Stimulated activated CD4-positive, alpha-beta T cell treated with anti-CD3 and anti-CD28 coated beads, TNF-alpha, amount 100 ng/mL, for 1 hour (primary cell): ENCODE measurements around the gene ZNF24.

Experiments
- DNase-seq, 3 donors: peaks; one replicate each; pipeline ENCODE4 v3.0.0-alpha.2; 2020; ENCODE audit warnings: low read depth in 3 of 3, low spot score in 1 of 3

ZNF24 gene

GRCh38 chr18:35296060-35296459 lies 48.2 kb downstream of the ZNF24 start:
- DNase-seq, result no peak

DNA sequence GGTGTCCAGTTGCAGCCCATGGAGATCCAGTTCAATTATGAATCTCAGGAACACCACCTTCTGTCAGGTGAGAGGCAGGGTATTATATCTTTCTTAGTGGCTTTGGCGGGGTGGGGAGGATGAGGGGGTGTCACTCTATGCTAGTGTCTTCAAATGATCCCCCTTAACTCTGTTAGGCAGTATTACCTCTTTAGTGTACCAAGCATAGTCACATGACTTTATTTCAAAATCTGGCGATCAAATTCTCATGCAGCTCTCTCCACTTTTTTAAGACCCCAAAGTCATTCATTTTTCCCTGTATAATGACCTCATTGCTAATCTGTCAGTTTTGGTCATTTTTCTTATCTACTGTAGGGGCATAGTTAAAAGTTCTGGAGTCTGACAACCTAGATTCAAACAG lies 53.1 kb downstream of the ZNF24 start:
- no peak for DNase-seq

DNA sequence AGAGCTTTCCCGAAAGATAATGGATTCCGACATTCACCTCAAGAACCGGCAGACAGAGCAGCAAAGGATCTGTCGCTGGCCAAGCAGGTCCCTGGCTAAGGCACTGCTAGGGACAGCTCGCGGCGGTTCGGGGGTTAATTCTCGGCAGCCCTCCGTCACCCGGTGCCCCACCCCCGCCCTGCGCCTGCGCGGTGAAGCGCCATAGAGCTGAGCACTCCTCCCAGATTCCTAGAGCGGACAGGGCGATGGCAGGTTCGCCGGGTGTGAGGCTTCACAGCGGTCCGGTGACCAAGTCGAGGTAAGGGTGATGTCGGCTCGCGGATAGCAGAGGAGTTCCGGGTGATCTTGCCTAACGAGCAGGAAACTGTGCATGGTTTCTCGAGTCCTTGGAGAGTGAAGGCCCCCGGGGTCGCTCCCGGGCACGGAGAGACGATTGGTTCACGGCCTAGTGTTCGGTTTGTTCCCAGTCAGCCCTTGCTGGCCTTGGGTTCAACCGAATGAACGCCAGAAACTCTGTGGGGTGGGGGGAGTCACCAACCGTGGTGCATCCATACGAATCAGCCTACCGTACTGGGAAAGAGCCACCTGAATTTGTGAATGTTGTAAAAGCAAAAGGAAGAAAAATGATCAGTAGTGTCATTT lies 54.0 kb downstream of the ZNF24 start, which contains the start of gene ZSCAN30:
Gene ZSCAN30, minus strand, starts transcription at position 136 of the 642 bp plus-strand sequence. CDS start 25,877 bp downstream, outside the sequence.
- peak; percentile 89 to 97 (median 92) for DNase-seq

- DNase-seq, result no peak
These were observed 54.5 kb downstream of the ZNF24 start for GRCh38 chr18:35289727-35290093.

GRCh38 chr18:35289293-35289692 lies 54.9 kb downstream of the ZNF24 start:
- DNase-seq, result no peak

DNA sequence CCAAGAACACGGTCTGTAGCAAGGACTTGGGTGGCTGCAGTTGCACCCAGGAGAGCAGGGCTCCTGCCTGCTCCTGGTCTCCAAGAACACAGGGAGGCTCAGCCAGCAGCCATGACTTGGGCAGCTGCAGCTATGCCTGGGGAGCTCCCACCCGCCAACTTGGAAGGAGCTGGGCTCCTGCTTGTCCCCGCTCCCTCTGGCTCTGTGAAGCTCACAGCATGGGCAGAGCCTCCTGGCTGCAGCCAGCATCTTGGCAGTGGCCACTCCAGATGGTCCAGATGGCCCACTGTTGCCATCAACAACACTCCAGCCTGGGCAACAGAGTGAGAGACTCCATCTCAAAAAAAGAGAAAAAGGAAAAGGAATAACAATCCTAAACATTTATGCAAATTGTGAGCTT lies 59.4 kb downstream of the ZNF24 start:
- no peak for DNase-seq

GRCh38 chr18:35283923-35284794 lies 60.1 kb downstream of the ZNF24 start:
- no peak for DNase-seq

GRCh38 chr18:35282353-35282752 lies 61.9 kb downstream of the ZNF24 start:
- no peak for DNase-seq
